Natural killer cell (primary cell): ENCODE measurements around the gene EZH1. TPM values are rescaled to one million over a fixed set of nuclear protein-coding genes. Genes with fewer than 3 reads are reported as not detected.
A peak's percentile ranks its signal among the peaks of the same experiment; 100 is the strongest.

ENCODE experiments used
- ATAC-seq, 3 donors: fragments of 150-1000 bp in 2 of 3; fragments of 200-7000 bp in 1 of 3; cut with Tn5 transposase; 1 replicate in 1 of 3; 2 replicates in 2 of 3; pipeline ENCODE4 v1.10.0; 2021; ENCODE audit warnings: mild to moderate bottlenecking in 2 of 3, moderate library complexity in 2 of 3
- DNase-seq, 2 donors: peaks; one replicate each; pipeline versions ENCODE4 v3.0.0 to v3.0.0-alpha.2; 2013 to 2021; ENCODE audit warnings: mixed read lengths in 1 of 2
- H3K27ac ChIP-seq: one replicate; pipeline ENCODE4 v1.5.1; 2013; ENCODE audit warnings: mild to moderate bottlenecking, low read length
- H3K27me3 ChIP-seq: one replicate; pipeline ENCODE4 v1.6.1; 2013; ENCODE audit warnings: low read length; ENCODE audit not compliant: control insufficient read depth, insufficient read depth
- H3K36me3 ChIP-seq: one replicate; pipeline ENCODE4 v1.6.1; 2013; ENCODE audit warnings: low read length; ENCODE audit not compliant: control insufficient read depth, insufficient read depth
- H3K4me1 ChIP-seq: one replicate; pipeline ENCODE4 v1.6.1; 2013; ENCODE audit warnings: low read length; ENCODE audit not compliant: control insufficient read depth, insufficient read depth
- H3K4me3 ChIP-seq: one replicate; pipeline ENCODE4 v1.5.1; 2013; ENCODE audit warnings: low read length
- H3K9me3 ChIP-seq: one replicate; pipeline ENCODE4 v1.6.1; 2013; ENCODE audit warnings: low read length; ENCODE audit not compliant: control insufficient read depth, insufficient read depth
- H3K27ac Mint-ChIP-seq, 2 donors: one replicate each; pipeline ENCODE4 v1.8.0; 2022; ENCODE audit warnings: mild to moderate bottlenecking in 2 of 2, mixed read lengths in 2 of 2, moderate library complexity in 1 of 2
- H3K27me3 Mint-ChIP-seq, 2 donors: one replicate each; pipeline ENCODE4 v1.8.0; 2022; ENCODE audit warnings: low read depth in 2 of 2, mixed read lengths in 2 of 2
- H3K36me3 Mint-ChIP-seq: one replicate; pipeline ENCODE4 v1.8.0; 2022; ENCODE audit warnings: mixed read lengths
- H3K4me1 Mint-ChIP-seq, 2 donors: one replicate each; pipeline ENCODE4 v1.8.0; 2022; ENCODE audit warnings: mixed read lengths in 2 of 2
- H3K4me3 Mint-ChIP-seq: one replicate; pipeline ENCODE4 v1.8.0; 2022; ENCODE audit warnings: mild to moderate bottlenecking, moderate library complexity, mixed read lengths
- H3K9me3 Mint-ChIP-seq, 2 donors: one replicate each; pipeline ENCODE4 v1.8.0; 2022; ENCODE audit warnings: mixed read lengths in 2 of 2
- WGBS: methylation state at CpG from one replicate; pipeline ENCODE4 v1.1.7; 2013; ENCODE audit warnings: missing lambda C conversion rate; ENCODE audit not compliant: insufficient coverage; 5-methylcytosine and 5-hydroxymethylcytosine counted together
- intact Hi-C: fragments of 100-400 bp; cut with micrococcal nuclease; formaldehyde crosslinking; loops from one replicate; pipeline ENCODE4 v1.14.2; 2022
- total RNA-seq, 4 donors: library from RNA; stranded (reverse); fragments of 120-200 nt in 1 of 4; gene quantifications; one replicate each; pipeline versions ENCODE4 v1.2.3 to v1.2.4, GENCODE V29; 2013 to 2022
- TF ChIP-seq, protein P1 (sequence below): fragments of 200-600 bp; IDR thresholded peaks from one replicate; pipeline ENCODE4 v1.8.0; 2022; ENCODE audit warnings: antibody characterized with exemption

Gene EZH1
- total RNA-seq: 10 to 100 TPM; 68.8 to 92.7 (median 74.1) TPM
- 73.6 TPM for total RNA-seq (2013)

DNA sequence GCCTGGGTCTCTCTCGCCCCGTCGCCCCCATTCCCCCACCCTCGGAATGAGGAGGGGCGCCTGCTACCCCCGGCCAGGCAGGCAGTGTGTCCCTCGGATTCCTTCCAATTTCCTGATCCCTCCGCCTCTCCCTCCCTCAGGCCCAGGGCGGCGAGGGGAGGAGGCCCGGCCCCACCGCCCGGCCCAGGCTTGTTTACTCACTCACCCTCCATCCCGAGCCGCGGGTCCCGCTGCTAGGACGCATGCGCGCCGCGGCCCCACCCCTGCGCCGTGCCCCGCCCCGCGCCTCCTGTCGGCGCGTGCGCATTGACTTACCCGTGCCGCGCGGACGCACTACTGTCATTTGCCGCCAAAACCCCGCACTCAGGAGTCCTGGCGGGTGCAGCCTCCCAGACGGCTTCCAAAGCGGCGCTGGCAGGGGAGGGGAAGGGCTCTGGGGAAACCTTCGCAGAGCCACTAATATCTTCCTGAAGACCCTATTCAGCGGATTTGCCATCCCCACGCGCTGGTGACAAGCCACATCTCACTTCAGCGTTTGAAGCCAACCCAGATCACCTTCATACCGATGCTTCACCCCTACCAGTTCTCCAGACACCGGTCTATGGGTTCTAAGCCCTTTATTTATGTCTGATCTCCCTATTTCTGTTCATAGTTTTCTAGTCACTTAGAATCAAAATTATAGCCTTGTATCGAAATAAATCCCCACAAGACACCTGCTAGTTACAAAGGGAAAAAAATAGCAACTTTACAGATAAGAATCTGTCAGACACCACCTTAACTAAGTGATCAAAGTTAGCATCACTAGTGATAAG is at the start of gene EZH1:
TSS of gene EZH1 (minus strand) at position 235 of the 812 bp plus-strand sequence. CDS start 16,099 bp downstream, outside the sequence.
- TF ChIP-seq, protein P1, sequence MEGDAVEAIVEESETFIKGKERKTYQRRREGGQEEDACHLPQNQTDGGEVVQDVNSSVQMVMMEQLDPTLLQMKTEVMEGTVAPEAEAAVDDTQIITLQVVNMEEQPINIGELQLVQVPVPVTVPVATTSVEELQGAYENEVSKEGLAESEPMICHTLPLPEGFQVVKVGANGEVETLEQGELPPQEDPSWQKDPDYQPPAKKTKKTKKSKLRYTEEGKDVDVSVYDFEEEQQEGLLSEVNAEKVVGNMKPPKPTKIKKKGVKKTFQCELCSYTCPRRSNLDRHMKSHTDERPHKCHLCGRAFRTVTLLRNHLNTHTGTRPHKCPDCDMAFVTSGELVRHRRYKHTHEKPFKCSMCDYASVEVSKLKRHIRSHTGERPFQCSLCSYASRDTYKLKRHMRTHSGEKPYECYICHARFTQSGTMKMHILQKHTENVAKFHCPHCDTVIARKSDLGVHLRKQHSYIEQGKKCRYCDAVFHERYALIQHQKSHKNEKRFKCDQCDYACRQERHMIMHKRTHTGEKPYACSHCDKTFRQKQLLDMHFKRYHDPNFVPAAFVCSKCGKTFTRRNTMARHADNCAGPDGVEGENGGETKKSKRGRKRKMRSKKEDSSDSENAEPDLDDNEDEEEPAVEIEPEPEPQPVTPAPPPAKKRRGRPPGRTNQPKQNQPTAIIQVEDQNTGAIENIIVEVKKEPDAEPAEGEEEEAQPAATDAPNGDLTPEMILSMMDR: no peak
- 6% methylated on average over 50 of the region's 50 CpGs for WGBS
- peaks cover 14 to 16% of the 10 kb centered on the region in 2 donors for H3K4me1 Mint-ChIP-seq
- no peaks in the 10 kb centered on the region for H3K9me3 Mint-ChIP-seq
- intact Hi-C loops: no loop called here
- H3K36me3 Mint-ChIP-seq: no peaks in the 10 kb centered on the region
- peak within 1 kb of the TSS; percentile 80 to 87 for H3K27ac Mint-ChIP-seq
- Histone ChIP-seq H3K27ac (peak within 1 kb of the TSS; percentile 54), H3K27me3 (peaks cover 3% of the 10 kb centered on the region), H3K4me1 (peaks cover 25% of the 10 kb centered on the region), H3K36me3 (no peaks in the 10 kb centered on the region), H3K9me3 (no peaks in the 10 kb centered on the region), H3K4me3 (peak within 1 kb of the TSS; percentile 53)
- peak within 1 kb of the TSS; percentile 90 for H3K4me3 Mint-ChIP-seq
- peak; percentile 92 to 97 for DNase-seq
- peaks cover 7 to 14% of the 10 kb centered on the region in 2 donors for H3K27me3 Mint-ChIP-seq
- ATAC-seq: peak; percentile 89 to 96 (median 93)

DNA sequence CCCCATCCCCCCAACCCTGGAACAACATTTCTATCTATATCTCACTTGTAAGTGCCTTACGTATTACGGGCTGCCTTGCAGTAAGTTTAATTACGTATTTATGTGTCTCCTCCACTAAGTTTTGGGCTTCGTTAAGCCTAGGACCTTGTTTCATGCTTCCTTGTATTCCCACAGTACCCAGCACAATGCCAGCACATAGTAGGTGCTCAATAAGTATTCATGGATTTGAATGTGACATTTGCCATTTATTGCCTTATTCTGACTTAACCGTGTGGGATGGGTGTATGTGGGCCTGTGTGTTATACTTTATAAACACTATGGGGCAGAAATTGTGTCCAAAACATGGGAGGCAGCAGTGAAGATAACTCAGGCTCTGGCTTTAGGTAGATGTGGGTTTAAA is 47.7 kb upstream of the EZH1 start:
- Histone ChIP-seq H3K27ac (no peak overlapping the region), H3K27me3 (peaks cover 1% of the 10 kb centered on the region), H3K4me1 (peaks cover 3% of the 10 kb centered on the region), H3K4me3 (no peak overlapping the region), H3K36me3 (no peaks in the 10 kb centered on the region), H3K9me3 (no peaks in the 10 kb centered on the region)
- ATAC-seq (no peak), DNase-seq (no peak)
- H3K27me3 Mint-ChIP-seq: peaks cover 8 to 24% of the 10 kb centered on the region in 2 donors
- no peak overlapping the region for H3K27ac Mint-ChIP-seq
- 81% methylated on average over 5 of the region's 5 CpGs for WGBS
- H3K4me1 Mint-ChIP-seq: peaks cover 3 to 26% of the 10 kb centered on the region in 2 donors
- no peaks in the 10 kb centered on the region for H3K9me3 Mint-ChIP-seq
- H3K36me3 Mint-ChIP-seq: no peaks in the 10 kb centered on the region
- TF ChIP-seq, protein P1: no peak
- no peak overlapping the region for H3K4me3 Mint-ChIP-seq
- intact Hi-C loops: no loop called here

DNA sequence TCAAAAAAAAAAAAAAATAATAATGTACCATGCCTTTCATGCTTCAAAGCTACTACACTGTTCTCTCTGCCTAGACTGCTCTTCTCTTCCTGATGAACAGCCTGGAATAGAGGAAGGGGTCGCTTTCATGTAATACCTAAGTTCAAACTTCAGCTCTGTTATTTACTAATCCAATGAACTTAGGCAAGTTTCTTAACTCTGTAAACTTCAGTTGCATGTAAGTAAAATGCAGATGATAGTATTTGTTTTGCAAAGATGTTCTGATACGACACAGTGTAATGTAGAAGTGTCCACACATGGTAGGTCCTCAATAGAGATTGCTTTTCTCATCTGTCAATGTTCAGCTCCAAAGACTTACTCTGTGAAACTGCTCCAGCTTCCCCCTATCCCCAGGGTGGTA is 47.1 kb upstream of the EZH1 start:
- ATAC-seq (no peak), DNase-seq (no peak)
- no peaks in the 10 kb centered on the region for H3K9me3 Mint-ChIP-seq
- no peaks in the 10 kb centered on the region for H3K36me3 Mint-ChIP-seq
- Histone ChIP-seq H3K27me3 (peaks cover 4% of the 10 kb centered on the region), H3K36me3 (no peaks in the 10 kb centered on the region), H3K4me1 (no peaks in the 10 kb centered on the region), H3K27ac (no peak overlapping the region), H3K9me3 (no peaks in the 10 kb centered on the region), H3K4me3 (no peak overlapping the region)
- no peak overlapping the region for H3K27ac Mint-ChIP-seq
- H3K4me1 Mint-ChIP-seq: peaks cover 0 to 23% of the 10 kb centered on the region in 2 donors
- intact Hi-C loops: no loop called here
- H3K4me3 Mint-ChIP-seq: no peak overlapping the region
- TF ChIP-seq, protein P1: no peak
- peaks cover 14 to 28% of the 10 kb centered on the region in 2 donors for H3K27me3 Mint-ChIP-seq
- 83% methylated on average over 1 of the region's 2 CpGs for WGBS
